ENCODE results near the gene HBE1. TPM values are rescaled to one million over a fixed set of nuclear protein-coding genes. Genes with fewer than 3 reads are reported as not detected.
"Not testable (repeated sequence)": the region's sequence is repeated elsewhere in the genome, so short reads cannot be mapped to it uniquely, and the experiment has no call there.

The HBE1 gene
- total RNA-seq, 1 experiment from 2014 or later = not detected

DNA sequence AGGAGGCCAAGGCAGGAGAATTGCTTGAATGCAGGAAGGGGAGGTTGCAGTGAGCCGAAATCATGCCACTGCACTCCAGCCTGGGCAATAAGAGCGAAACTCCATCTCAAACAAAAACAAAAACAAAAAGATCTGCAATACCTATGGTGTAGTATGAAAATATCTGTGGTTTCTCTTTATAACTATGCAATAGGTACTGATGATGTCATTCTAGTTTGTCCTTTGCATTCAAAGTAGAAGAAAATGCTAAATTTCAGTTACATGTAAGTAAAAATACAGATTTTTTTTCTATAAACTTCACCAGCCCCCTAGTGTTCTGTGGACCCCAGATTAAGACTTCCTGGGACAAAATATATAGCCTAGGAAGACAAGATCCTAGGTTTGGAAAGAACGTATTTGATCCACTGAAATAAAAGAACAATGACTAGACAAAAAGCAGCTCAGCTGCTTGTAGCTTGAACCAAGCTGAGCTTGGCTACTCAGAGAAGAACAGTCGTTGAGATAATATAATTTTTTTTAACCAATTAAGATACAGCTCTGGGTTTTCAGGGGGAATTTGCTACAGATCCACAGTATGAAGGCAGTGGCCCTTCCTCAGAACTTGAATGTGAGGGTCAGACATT, 2.8 kb upstream of the HBE1 start:
- no peak for DNase-seq
- no peaks in the 10 kb centered on the region for H3K9me3 ChIP-seq
- no peak overlapping the region for H3K4me3 ChIP-seq
- H3K27me3 ChIP-seq = no peaks in the 10 kb centered on the region
- no peaks in the 10 kb centered on the region for H3K36me3 ChIP-seq

DNA sequence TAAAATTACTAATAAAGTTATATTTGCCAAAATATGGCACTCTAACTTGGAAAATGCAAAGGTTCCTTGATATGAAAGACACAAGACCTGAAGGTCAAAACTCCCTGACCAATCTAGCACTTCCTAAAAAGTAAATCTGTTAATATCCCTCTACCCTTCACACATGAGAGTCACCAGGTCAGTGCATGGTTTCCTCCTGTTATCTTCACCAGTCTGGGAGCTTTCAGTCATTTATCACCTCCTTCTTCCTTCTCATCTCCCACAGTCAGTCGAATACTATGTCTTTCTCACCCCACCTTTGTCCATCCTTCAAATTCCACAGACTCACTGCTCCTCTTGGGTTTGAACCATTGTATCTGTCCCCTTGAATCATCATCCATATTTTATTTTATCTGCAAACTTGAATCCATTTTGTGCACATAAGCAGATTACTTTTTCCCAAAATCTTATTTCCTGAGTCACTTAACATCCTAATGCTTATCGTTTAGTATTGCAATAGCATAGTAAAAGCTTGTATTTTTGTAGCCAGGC, 2.6 kb downstream of the HBE1 start:
- no peaks in the 10 kb centered on the region for H3K36me3 ChIP-seq
- no peaks in the 10 kb centered on the region; the same call in 1 of the 2 replicates for H3K27me3 ChIP-seq
- no peak for DNase-seq
- no peak overlapping the region for H3K4me3 ChIP-seq
- no peaks in the 10 kb centered on the region for H3K9me3 ChIP-seq

DNA sequence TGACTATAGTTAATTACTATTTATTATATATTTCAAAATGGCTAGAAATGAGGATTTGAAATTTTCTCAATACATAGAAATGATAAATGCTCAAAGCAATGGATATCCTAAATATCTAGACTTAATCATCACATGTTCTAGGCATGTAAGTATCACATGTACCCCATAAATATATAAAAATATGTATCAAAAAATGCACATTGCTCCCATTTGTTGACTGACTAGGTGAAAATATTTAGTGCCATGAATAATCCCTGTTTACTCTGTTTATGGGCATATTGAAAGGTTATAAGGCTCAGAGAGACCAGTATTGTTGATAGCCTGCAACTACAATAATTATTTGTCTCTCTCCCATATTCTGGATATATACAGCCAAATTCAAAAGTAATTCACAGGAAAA, 3.1 kb downstream of the HBE1 start:
- Histone ChIP-seq H3K27me3 (no peaks in the 10 kb centered on the region; the same call in 1 of the 2 replicates), H3K4me3 (no peak overlapping the region), H3K36me3 (no peaks in the 10 kb centered on the region), H3K9me3 (no peaks in the 10 kb centered on the region)
- DNase-seq = no peak

DNA sequence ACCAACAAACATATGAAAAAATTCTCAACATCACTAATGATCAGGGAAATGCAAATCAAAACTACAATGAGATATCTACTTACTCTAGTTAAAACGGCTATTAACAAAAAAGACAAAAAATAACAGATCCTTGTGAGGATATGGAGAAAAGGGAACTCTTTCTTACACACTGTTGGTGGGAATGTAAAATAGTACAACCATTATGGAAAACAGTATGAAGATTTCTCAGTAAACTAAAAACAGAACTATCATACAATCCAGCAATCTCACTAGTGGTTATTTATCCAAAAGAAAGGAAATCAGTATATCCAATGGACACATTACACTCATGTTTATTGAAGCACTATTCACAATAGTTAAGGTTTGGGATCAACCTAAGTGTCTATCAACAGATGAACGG, 3.9 kb downstream of the HBE1 start:
- DNase-seq = no peak
- no peak overlapping the region for H3K4me3 ChIP-seq

DNA sequence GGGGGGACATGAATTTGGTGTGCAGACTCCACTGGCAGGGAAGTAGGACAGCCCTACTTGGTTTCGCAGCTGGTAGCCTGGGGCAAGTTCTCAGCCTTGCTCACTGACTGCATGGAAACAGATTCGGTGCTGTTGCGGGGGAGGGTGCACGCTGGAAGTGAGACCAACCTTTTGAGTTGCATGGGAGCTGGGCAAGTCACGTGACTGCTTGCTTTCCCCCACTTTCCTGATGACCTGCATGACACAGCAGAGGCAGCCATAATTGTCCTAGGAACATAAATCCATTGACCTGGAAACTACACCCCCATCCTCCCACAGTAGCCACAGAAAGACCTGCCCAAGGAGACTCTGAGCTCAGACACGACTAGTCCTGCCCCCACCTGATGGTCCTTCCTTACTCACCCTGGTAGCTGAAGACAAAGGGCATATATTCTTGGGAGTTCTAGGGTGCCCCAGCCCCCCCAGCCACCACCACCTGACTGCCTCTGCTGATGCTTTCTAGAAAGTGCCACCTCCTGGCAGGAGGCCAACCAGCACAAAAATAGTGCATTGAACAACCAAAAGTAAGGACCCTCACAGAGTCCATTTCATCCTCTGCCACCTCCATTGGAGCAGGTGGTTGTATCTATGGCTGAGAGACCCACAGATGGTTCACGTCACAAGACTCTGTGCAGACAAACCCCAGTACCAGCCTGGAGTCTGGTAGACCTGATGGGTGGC, 11.0 kb downstream of the HBE1 start:
- Histone ChIP-seq H3K36me3 (no peaks in the 10 kb centered on the region), H3K4me3 (no peak overlapping the region), H3K27me3 (no peaks in the 10 kb centered on the region), H3K9me3 (peaks cover 2% of the 10 kb centered on the region; the same call in 1 of the 2 replicates)
- DNase-seq = no peak

More for the DNA sequence above, 3.9 kb downstream of the HBE1 start:
- H3K27me3 ChIP-seq = no peaks in the 10 kb centered on the region; the same call in 1 of the 2 replicates
- no peaks in the 10 kb centered on the region for H3K9me3 ChIP-seq
- H3K36me3 ChIP-seq = no peaks in the 10 kb centered on the region

DNA sequence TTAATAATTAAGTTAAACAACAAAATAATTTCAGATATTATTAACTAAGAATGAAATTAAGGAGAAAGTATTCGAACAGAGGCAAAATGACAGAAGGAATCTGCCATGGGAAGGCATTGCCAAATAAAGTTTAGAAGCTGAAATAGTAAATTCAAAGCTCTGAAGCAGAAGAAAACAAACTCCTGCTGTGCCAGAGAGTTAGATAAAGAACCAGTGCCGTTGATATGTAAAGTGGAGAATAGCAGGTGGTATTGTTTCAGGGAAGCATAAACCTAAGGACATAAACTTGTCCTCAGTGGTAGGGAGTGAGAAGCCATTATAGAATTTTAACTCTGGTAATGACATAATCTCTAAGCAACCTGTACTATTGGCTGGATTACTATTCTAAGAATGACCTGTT, 12.4 kb downstream of the HBE1 start:
- H3K27me3 ChIP-seq = no peaks in the 10 kb centered on the region

DNA sequence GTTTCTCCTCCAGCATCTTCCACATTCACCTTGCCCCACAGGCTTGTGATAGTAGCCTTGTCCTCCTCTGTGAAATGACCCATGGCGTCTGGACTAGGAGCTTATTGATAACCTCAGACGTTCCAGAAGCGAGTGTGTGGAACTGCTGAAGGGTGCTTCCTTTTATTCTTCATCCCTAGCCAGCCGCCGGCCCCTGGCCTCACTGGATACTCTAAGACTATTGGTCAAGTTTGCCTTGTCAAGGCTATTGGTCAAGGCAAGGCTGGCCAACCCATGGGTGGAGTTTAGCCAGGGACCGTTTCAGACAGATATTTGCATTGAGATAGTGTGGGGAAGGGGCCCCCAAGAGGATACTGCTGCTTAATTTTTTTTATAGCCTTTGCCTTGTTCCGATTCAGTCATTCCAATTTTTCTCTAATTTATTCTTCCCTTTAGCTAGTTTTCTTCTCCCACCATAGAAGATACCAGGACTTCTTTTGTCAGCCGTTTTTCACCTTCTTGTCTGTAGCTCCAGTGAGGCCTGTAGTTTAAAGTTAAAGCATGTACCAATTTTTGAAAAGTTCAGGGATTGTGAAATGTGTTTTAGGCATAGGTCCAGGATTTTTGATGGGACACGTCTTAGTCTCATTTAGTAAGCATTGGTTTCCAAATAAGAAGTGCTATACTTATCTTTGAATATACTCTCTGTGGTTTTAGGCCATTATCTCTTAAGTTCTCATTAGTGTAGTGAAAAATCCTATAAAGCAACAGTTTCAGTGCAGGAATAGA, 14.9 kb downstream of the HBE1 start, which contains the start of gene HBG2:
TSS of gene HBG2 (minus strand) at position 136 of the 768 bp plus-strand sequence. CDS start at position 83, 53 bp downstream.
- not testable (repeated sequence) for H3K4me3 ChIP-seq, H3K27me3 ChIP-seq, H3K9me3 ChIP-seq, H3K36me3 ChIP-seq, DNase-seq

More for the DNA sequence above, 12.4 kb downstream of the HBE1 start:
- H3K36me3 ChIP-seq = no peaks in the 10 kb centered on the region
- no peak for DNase-seq
- peaks cover 2% of the 10 kb centered on the region; the same call in 1 of the 2 replicates for H3K9me3 ChIP-seq
- H3K4me3 ChIP-seq = no peak overlapping the region

DNA sequence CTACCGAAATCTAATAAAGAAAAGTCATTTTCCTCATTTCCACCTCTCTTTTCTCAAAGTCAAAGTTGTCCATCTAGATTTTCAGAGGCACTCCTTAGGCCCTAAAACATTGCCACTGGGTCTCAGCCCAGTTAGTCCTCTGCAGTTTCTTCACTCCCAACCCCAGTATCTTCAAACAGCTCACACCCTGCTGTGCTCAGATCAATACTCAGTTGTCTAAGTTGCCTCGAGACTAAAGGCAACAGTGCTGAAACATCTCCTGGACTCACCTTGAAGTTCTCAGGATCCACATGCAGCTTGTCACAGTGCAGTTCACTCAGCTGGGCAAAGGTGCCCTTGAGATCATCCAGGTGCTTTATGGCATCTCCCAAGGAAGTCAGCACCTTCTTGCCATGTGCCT, 15.7 kb downstream of the HBE1 start:
- H3K9me3 ChIP-seq, DNase-seq, H3K27me3 ChIP-seq, H3K4me3 ChIP-seq, H3K36me3 ChIP-seq: not testable (repeated sequence)

DNA sequence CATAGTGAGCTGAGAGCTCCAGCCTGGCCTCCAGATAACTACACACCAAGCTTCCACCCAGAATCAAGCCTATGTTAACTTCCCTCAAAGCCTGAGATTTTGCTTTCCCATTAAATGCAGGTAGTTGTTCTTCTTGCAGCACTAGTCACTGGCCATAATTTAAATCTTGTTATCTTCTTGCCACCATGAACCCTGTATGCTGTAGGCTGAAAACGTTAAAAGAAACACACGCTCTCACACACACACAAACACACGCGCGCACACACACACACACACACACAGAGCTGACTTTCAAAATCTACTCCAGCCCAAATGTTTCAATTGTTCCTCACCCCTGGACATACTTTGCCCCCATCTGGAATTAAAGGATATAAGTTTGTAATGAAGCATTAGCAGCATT, 16.3 kb downstream of the HBE1 start:
- H3K4me3 ChIP-seq, H3K36me3 ChIP-seq, H3K27me3 ChIP-seq, DNase-seq, H3K9me3 ChIP-seq: not testable (repeated sequence)

DNA sequence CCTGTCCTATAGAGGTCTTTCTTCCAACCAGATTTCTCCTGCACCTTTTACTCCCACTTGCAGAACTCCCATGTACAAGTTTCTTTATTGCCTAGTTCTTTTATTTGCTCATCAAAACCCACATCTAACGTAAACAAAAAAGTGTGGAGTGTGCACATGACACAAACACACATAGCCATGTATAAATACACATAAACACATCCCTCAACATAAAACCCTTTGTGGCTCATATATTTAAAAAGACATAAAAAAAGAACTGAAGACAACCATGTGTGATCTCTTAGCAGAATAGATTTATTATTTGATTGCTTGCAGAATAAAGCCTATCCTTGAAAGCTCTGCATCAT, 16.9 kb downstream of the HBE1 start:
- Histone ChIP-seq H3K36me3 (no peaks in the 10 kb centered on the region), H3K4me3 (no peak overlapping the region), H3K9me3 (no peaks in the 10 kb centered on the region), H3K27me3 (no peaks in the 10 kb centered on the region)
- DNase-seq = no peak

DNA sequence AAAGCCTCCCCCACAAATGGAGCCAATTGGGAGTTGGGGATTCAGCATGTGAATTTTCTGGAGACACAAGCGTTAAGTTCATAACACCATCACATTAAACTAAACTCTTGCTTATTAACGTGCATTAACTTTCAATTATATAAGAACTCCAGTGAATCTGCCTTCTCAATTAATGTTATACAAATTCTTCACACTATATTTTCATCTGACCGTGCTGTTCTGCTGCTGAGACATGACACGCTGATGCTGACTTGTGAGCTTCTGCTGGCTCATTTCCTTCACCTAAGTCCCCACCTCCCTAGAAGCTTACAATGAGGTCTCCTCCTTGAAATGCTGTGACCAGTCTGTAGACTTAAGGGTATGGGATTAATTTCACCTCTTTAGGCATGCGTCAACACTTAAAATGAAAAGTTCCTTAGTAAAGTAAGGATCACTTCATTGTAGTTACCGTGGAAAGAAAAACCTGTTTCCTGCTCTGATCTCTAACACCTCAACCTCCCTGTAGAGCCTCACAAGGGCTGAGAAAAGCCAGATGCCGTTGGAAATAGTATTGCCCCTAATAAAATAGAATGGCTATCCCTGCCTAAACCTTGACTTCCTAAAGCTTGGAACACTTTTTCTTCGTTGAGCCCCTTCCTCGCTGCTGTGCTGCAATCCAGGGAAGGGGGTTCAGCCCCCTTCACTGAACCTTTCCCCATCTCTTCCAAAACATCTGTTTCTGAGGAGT, 17.4 kb downstream of the HBE1 start:
- H3K9me3 ChIP-seq = no peaks in the 10 kb centered on the region
- no peaks in the 10 kb centered on the region for H3K36me3 ChIP-seq
- no peak for DNase-seq
- no peak overlapping the region for H3K4me3 ChIP-seq
- no peaks in the 10 kb centered on the region for H3K27me3 ChIP-seq

DNA sequence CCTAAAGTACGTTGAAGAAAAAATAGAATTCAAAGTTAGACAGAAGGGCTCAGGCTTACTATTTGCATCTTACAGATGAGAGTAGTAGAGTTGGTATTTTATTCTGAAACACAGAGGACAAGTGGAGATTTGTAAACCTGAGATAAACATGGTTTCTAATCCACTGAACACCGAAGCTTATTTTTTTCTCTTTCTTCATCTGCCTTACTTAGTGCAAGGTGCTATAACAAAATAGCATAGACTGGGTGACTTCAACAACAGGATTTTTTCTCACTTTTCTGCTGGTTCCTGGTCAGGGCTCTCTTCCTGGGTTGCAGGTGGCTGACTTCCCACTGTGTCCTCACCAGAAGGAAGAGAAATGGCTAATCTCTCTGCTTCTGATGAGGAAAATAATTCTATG, 18.0 kb downstream of the HBE1 start:
- Histone ChIP-seq H3K27me3 (no peaks in the 10 kb centered on the region), H3K36me3 (no peaks in the 10 kb centered on the region), H3K9me3 (no peaks in the 10 kb centered on the region), H3K4me3 (no peak overlapping the region)
- no peak for DNase-seq

DNA sequence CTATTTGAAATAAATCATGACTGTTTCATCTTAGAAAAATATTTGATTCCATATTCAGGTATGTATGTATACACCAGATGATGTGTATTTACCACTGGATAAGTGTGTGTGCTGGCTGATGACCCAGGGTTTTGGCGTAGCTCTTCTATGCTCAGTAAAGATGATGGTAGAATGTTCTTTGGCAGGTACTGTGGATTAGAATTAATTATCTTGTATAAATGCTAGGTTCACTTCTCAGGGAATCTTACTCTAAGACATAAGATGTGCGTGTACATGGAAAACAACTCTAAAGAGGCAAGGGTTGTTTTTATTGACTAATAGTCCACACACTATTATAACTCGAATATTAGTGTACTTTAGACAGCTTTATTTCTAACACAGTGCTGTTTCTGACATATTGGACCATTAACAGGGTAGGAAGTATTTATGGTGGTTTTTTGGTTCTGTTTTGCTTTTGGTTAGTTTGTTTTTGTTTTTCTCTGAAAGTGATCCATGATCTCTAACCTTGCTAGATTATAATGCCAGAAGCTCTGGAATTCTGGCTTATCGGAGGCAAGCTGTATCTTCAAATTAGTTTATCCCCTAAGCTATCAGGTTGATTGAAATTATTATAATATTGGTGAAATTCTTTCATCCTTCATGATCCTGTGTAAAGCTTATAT, 19.1 kb downstream of the HBE1 start:
- no peak overlapping the region for H3K4me3 ChIP-seq
- H3K36me3 ChIP-seq = no peaks in the 10 kb centered on the region
- no peaks in the 10 kb centered on the region for H3K27me3 ChIP-seq
- H3K9me3 ChIP-seq = no peaks in the 10 kb centered on the region
- DNase-seq = no peak

DNA sequence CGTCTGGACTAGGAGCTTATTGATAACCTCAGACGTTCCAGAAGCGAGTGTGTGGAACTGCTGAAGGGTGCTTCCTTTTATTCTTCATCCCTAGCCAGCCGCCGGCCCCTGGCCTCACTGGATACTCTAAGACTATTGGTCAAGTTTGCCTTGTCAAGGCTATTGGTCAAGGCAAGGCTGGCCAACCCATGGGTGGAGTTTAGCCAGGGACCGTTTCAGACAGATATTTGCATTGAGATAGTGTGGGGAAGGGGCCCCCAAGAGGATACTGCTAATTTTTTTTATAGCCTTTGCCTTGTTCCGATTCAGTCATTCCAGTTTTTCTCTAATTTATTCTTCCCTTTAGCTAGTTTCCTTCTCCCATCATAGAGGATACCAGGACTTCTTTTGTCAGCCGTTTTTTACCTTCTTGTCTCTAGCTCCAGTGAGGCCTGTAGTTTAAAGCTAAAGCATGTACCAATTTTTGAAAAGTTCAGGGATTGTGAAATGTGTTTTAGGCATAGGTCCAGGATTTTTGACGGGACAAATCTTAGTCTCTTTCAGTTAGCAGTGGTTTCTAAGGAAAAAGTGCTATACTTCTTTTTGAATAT, 19.8 kb downstream of the HBE1 start, which contains the start of gene HBG1:
TSS of gene HBG1 (minus strand) at position 51 of the 590 bp plus-strand sequence. CDS start 53 bp downstream, outside the sequence.
- not testable (repeated sequence) for H3K9me3 ChIP-seq, H3K27me3 ChIP-seq, H3K4me3 ChIP-seq, H3K36me3 ChIP-seq, DNase-seq

DNA sequence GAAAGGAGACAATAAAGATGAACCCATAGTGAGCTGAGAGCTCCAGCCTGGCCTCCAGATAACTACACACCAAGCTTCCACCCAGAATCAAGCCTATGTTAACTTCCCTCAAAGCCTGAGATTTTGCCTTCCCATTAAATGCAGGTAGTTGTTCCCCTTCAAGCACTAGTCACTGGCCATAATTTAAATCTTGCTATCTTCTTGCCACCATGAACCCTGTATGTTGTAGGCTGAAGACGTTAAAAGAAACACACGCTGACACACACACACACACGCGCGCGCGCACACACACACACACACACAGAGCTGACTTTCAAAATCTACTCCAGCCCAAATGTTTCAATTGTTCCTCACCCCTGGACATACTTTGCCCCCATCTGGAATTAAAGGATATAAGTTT, 21.2 kb downstream of the HBE1 start:
- H3K27me3 ChIP-seq, H3K36me3 ChIP-seq, H3K4me3 ChIP-seq, DNase-seq, H3K9me3 ChIP-seq: not testable (repeated sequence)

Measured in MG63 (cell line).